Measurements from ENCODE around the gene USP53. TPM values are rescaled to one million over a fixed set of nuclear protein-coding genes. Genes with fewer than 3 reads are reported as not detected.

The USP53 gene
- total and polyA plus RNA-seq, 9 of the 15 experiments (the other 6 are each of a cell fraction or from before 2014, with no cell fraction given), result 2.9 to 9.6 (median 8.3) TPM

- WGBS (ENCODE audit: insufficient coverage, low coverage, missing lambda C conversion rate), result 0% methylated on average over 1 of the region's 1 CpG
- H3K79me2 ChIP-seq (ENCODE audit: control insufficient read depth, insufficient read depth, low read length), result no peaks in the 10 kb centered on the region
- no peak overlapping the region for H3K4me2 ChIP-seq (ENCODE audit: insufficient read depth, low read length)
- H3K9me3 ChIP-seq (replicated peaks; ENCODE audit: control insufficient read depth, insufficient read depth, low read depth, low read length), result no peaks in the 10 kb centered on the region
- no peaks in the 10 kb centered on the region; a peak in 1 of 5 replicates for H3K27me3 ChIP-seq (ENCODE audit: control insufficient read depth in 2 of 2, insufficient read depth in 2 of 2, low read length in 2 of 2)
- POLR2A ChIA-PET, result no interaction called here
- H3K4me3 ChIP-seq, result no peak overlapping the region
- H3K27ac ChIP-seq (ENCODE audit: extremely low read depth, low read depth, low read length), result no peak overlapping the region
- peaks cover 0 to 12% of the 10 kb centered on the region in 2 experiments; a peak in 3 of 5 replicates for H3K4me1 ChIP-seq (replicated peaks in 1 of 2; ENCODE audit: control insufficient read depth in 2 of 2, insufficient read depth in 2 of 2, low read length in 2 of 2)
- no TSS peak for BruUV-seq (replicated peaks)
- FAIRE-seq (no peak), ATAC-seq (no peak), DNase-seq (ENCODE audit: extremely low read depth in 1 of 4, low spot score in 3 of 4) (no peak)
- no peaks in the 10 kb centered on the region for H4K20me1 ChIP-seq (replicated peaks; ENCODE audit: control insufficient read depth, insufficient read depth, low read length)
- no peaks in the 10 kb centered on the region for H3K36me3 ChIP-seq (ENCODE audit: control insufficient read depth, insufficient read depth, low read length)
- no peak overlapping the region for H2AFZ ChIP-seq (ENCODE audit: low read depth, low read length)
- intact Hi-C loops (cut with micrococcal nuclease), result no loop called here
- CTCF ChIA-PET (ENCODE audit: low intra/inter-chr PET ratio), result no interaction called here
- no peaks in the 10 kb centered on the region for H3K9me1 ChIP-seq (ENCODE audit: control insufficient read depth, insufficient read depth, low read length)
- in situ Hi-C loops (cut with MboI), result no loop called here
- no peak overlapping the region for H3K9ac ChIP-seq (ENCODE audit: insufficient read depth in 1 of 2, low read depth in 2 of 2, low read length in 2 of 2)
- TF ChIP-seq ZSCAN32 (CRISPR knock-in tag; IDR thresholded peaks at IDR 0.05) (no peak), KAT2B (IDR thresholded peaks at IDR 0.05; ENCODE audit: low read depth, low read length) (no peak), ZNF707 (CRISPR knock-in tag; conservative IDR thresholded peaks at IDR 0.05) (no peak), HINFP (tag; conservative IDR thresholded peaks at IDR 0.05; ENCODE audit: low read depth) (no peak), ZNF311 (CRISPR knock-in tag; IDR thresholded peaks at IDR 0.05) (no peak), ZNF695 (CRISPR knock-in tag; IDR thresholded peaks at IDR 0.05) (no peak), ATF2 (CRISPR knock-in tag; IDR thresholded peaks at IDR 0.05) (no peak), HOXB6 (CRISPR knock-in tag; IDR thresholded peaks at IDR 0.05; ENCODE audit: borderline replicate concordance) (no peak), NFIX (CRISPR knock-in tag; IDR thresholded peaks at IDR 0.05; ENCODE audit: low read depth) (no peak), ZFP36 (IDR thresholded peaks at IDR 0.05; ENCODE audit: low read depth, low read length, partially characterized antibody) (no peak), FOXP4 (CRISPR knock-in tag; IDR thresholded peaks at IDR 0.05; ENCODE audit: borderline replicate concordance) (no peak)
These were observed 6.3 kb upstream of the USP53 start for GRCh38 chr4:119206178-119206577.
